Sigmoid colon (tissue), 3 donors: ENCODE data around the gene PSMD13.

Experiments
- CTCF ChIP-seq, 4 experiments: fragments of 450-650 bp in 3 of 4; fragments of 200-600 bp in 1 of 4; IDR thresholded peaks; one replicate each; pipeline ENCODE4 v1.5.1; 2016 to 2019; ENCODE audit warnings: antibody characterized with exemption in 4 of 4, mild to moderate bottlenecking in 3 of 4, moderate library complexity in 2 of 4
- POLR2A ChIP-seq, 2 donors: fragments of 450-650 bp; IDR thresholded peaks; one replicate each; pipeline ENCODE4 v1.6.1; 2016; ENCODE audit warnings: antibody characterized with exemption in 2 of 2, mild to moderate bottlenecking in 2 of 2, moderate library complexity in 2 of 2

- TF ChIP-seq CTCF (IDR thresholded peaks at IDR 0.05) (no peak), POLR2A (IDR thresholded peaks at IDR 0.05) (no peak)
Measured at GRCh38 chr11:210122-210802, 26.5 kb upstream of the PSMD13 start.
